Left lung (tissue), 10 donors: ENCODE measurements around the gene IFITM2. TPM values are rescaled to one million over a fixed set of nuclear protein-coding genes. Genes with fewer than 3 reads are reported as not detected.
A peak's percentile ranks its signal among the peaks of the same experiment; 100 is the strongest.
"Not testable (repeated sequence)": the region's sequence is repeated elsewhere in the genome, so short reads cannot be mapped to it uniquely, and the experiment has no call there.

Experiments
- ATAC-seq: fragments of 200-7000 bp; cut with Tn5 transposase; one replicate; pipeline ENCODE4 v1.9.1; 2020; ENCODE audit warnings: moderate library complexity
- DNase-seq, 4 donors: peaks; one replicate each; pipeline ENCODE4 v3.0.0-alpha.2; 2013 to 2020
- H3K27ac ChIP-seq, 2 donors: fragments of 200-600 bp; sonication (generic) in 1 of 2; one replicate each; pipeline versions ENCODE4 v1.5.0 to v1.8.0; 2020 to 2021
- H3K27me3 ChIP-seq, 2 donors: fragments of 200-600 bp; sonication (generic) in 1 of 2; one replicate each; pipeline versions ENCODE4 v1.5.0 to v1.8.0; 2020 to 2021
- H3K36me3 ChIP-seq, 2 donors: fragments of 200-600 bp; sonication (generic) in 1 of 2; one replicate each; pipeline versions ENCODE4 v1.5.0 to v1.8.0; 2020 to 2021
- H3K4me1 ChIP-seq, 2 donors: fragments of 200-600 bp; one replicate each; pipeline ENCODE4 v1.8.0; 2021
- H3K4me3 ChIP-seq, 2 donors: fragments of 200-600 bp; sonication (generic) in 1 of 2; one replicate each; pipeline versions ENCODE4 v1.5.0 to v1.8.0; 2020 to 2021; ENCODE audit warnings: mild to moderate bottlenecking in 1 of 2
- H3K9me3 ChIP-seq, 2 donors: fragments of 200-600 bp; sonication (generic) in 1 of 2; one replicate each; pipeline versions ENCODE4 v1.5.0 to v1.8.0; 2020 to 2021
- CTCF ChIP-seq, 2 donors: fragments of 200-600 bp; sonication (generic) in 1 of 2; IDR thresholded peaks; one replicate each; pipeline versions ENCODE4 v1.5.0 to v1.8.0; 2021; ENCODE audit warnings: antibody characterized with exemption in 2 of 2
- intact Hi-C, 2 donors: fragments of 100-400 bp; cut with DNase I; formaldehyde crosslinking; loops; one replicate each; pipeline versions ENCODE4 v1.11.2 to v1.14.2; 2022
- polyA plus RNA-seq, 6 donors: library from polyadenylated mRNA; unstranded; fragments of 120-200 nt; gene quantifications; one replicate each; pipeline ENCODE4 v1.2.1, GENCODE V29; 2013; ENCODE audit not compliant: insufficient read length in 6 of 6
- total RNA-seq, 2 donors: library from RNA; stranded (reverse); fragmentation: NEBNext Ultra II Directional; extraction: Animal tissue kit (Norgen Biotek cat#: 25700); gene quantifications; one replicate each; pipeline ENCODE4 v1.2.1, GENCODE V29; 2021
- donor health status: DM: no; HTN: yes; CAD: no.
- donor health status: DM: no; HTN: no; CAD: no.

The IFITM2 gene
- total and polyA plus RNA-seq, 8 donors = 106 to 886 (median 162) TPM

- intact Hi-C loops = no loop called here
- H3K27ac ChIP-seq = no peak overlapping the region
- no peaks in the 10 kb centered on the region for H3K36me3 ChIP-seq
Observed at GRCh38 chr11:285021-285893, 22.4 kb upstream of the IFITM2 start.

GRCh38 chr11:285894-286220, 21.8 kb upstream of the IFITM2 start:
- intact Hi-C loops = no loop called here
- ATAC-seq = no peak
- Histone ChIP-seq H3K27ac (no peak overlapping the region), H3K27me3 (peaks cover 22 to 60% of the 10 kb centered on the region in 2 donors), H3K4me1 (peaks cover 4 to 37% of the 10 kb centered on the region in 2 donors), H3K9me3 (no peaks in the 10 kb centered on the region), H3K36me3 (peaks cover 0 to 3% of the 10 kb centered on the region in 2 donors), H3K4me3 (no peak overlapping the region)
- DNase-seq = peak in 1 of 4 donors; percentile 34
- TF ChIP-seq CTCF (IDR thresholded peaks at IDR 0.05) = no peak

More at GRCh38 chr11:285021-285893, 22.4 kb upstream of the IFITM2 start:
- peaks cover 28 to 66% of the 10 kb centered on the region in 2 donors for H3K27me3 ChIP-seq
- ATAC-seq (no peak), DNase-seq (peak in 2 of 4 donors; percentile 24 to 35)
- H3K4me1 ChIP-seq = peaks cover 5 to 37% of the 10 kb centered on the region in 2 donors
- TF ChIP-seq CTCF (IDR thresholded peaks at IDR 0.05) = no peak
- H3K4me3 ChIP-seq = no peak overlapping the region
- no peaks in the 10 kb centered on the region for H3K9me3 ChIP-seq

- Histone ChIP-seq H3K4me1 (peaks cover 4 to 24% of the 10 kb centered on the region in 2 donors), H3K36me3 (peaks cover 0 to 16% of the 10 kb centered on the region in 2 donors), H3K27me3 (peaks cover 9 to 46% of the 10 kb centered on the region in 2 donors), H3K4me3 (peak overlapping the region in 1 of 2 donors; percentile 79)
- H3K27ac ChIP-seq, intact Hi-C loops, ATAC-seq, H3K9me3 ChIP-seq: not testable (repeated sequence)
- peak in 2 of 4 donors; percentile 37 to 61 for DNase-seq
Observed at GRCh38 chr11:286977-287820, 20.4 kb upstream of the IFITM2 start.

GRCh38 chr11:287821-288477, 19.7 kb upstream of the IFITM2 start:
- H3K27ac ChIP-seq = peak overlapping the region; percentile 0 to 77
- TF ChIP-seq CTCF (IDR thresholded peaks at IDR 0.05) = no peak
- peak; percentile 29 for ATAC-seq
- intact Hi-C loops = no loop called here
- peak overlapping the region; percentile 57 to 79 for H3K4me3 ChIP-seq
- H3K9me3 ChIP-seq = no peaks in the 10 kb centered on the region
- DNase-seq = peak in 2 of 4 donors; percentile 38 to 83
- peaks cover 4 to 24% of the 10 kb centered on the region in 2 donors for H3K4me1 ChIP-seq
- H3K36me3 ChIP-seq = peaks cover 0 to 24% of the 10 kb centered on the region in 2 donors
- peaks cover 1 to 39% of the 10 kb centered on the region in 2 donors for H3K27me3 ChIP-seq
